ACHN (cell line): ENCODE measurements around the gene ARL17A.
"Not testable (repeated sequence)": the region's sequence is repeated elsewhere in the genome, so short reads cannot be mapped to it uniquely, and the experiment has no call there.

Source experiments
- DNase-seq: peaks from one replicate; pipeline ENCODE4 v3.0.0-alpha.2; 2015
- in situ Hi-C: cut with HindIII; loops from 2 replicates; pipeline ENCODE4 v1.10.0; 2017; ENCODE audit warnings: low sequenced_read_pairs, low pct_ligation_motif_present, low pct_unique_long_range_greater_than_20kb

Gene ARL17A

DNA sequence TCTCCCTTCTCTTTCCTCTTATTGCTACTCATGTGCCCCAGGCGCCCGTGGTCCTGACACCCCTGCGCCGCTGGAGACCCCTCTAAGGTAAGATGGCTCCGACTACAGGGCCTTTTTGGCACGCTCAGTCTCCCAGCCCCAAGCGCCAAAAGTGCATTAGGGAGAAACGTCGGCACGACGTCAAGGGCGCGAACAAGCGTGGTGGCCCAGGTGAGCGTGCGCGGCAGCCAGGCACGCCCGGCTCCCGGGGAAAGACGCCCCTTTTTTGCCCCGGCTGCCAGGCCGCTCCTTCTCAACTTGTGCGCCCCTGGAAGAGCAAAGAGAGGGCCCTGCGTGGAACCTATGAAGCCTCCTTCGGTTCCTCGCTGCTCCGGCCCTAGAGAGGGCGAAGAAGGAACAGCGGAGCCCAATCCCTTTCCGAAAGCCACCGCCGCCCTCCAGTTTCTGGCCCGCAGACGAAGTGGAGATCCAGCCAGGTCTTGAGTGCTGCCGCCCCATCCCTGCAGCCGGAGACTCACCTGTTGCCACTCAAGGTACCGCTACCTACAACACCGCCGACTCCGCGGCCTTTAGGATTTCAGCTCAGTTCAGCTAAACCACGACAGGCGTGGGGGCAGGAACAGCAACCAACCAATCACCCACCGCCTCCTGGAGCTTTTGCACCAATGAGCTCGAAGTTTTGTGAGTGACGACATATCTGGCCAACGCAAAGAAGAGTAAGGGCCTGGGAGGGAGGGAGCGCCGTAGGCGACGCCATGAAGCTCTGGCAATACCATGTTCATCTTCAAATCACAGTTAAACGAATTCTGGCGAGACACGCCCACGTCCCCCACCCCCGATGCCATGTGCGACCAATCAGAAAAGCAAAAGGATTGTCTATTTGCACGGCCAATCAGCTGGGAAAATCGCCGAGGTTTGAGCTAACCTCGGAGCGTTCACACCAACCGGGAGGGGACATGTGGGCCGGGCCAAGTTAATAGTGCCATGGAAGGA is at the start of gene ARL17A:
ARL17A (minus strand) TSS at position 609 of the 993 bp plus-strand sequence. CDS start 3,369 bp downstream, outside the sequence.
- DNase-seq, in situ Hi-C loops: not testable (repeated sequence)

DNA sequence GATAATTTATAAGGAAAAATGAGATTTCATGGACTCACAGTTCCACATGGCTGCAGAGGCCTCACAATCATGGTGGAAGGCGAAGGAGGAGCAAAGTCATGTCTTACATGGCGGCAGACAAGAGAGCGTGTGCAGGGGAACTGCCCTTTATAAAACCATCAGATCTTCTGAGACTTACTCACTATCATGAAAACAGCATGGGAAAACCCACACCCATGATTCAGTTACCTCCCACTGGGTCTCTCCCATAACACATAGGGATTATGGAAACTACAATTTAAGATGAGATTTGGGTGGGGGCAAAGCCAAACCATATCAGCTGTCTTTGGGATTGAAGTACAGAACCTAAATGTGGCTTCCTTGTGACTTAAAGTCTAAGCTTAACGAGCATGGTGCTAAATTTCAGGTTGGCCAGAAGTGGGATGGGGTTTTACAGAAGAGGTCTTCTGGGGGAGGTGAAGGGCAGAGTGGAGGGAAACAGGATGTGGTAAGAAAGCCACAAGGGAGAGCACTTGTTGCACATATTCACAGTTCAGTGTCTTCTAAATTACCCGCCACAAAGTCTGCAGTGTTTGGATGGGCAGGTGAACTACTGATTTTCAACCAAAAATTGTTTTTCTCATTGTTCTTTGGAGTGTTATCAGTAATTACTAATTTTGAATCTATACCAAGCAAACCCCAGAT is 49.4 kb upstream of the ARL17A start:
- DNase-seq: not testable (repeated sequence)

DNA sequence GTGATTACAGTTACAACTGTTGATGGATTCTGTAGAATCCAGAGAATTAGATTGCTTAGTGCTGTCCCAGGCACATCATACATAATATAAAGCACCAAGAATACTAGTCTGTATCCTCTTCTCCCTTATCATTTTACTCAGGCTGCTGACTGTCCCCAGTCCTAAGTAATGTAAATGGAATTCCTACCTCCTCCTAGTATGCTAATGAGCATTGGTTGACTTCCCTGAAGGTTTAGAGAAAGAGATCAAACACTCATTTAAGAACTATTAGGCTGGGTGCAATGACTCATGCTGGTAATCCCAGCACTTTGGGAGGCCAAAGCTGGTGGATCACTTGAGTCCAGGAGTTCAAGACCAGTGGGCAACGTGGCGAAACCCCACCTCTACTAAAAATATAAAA is 48.0 kb upstream of the ARL17A start:
- in situ Hi-C loops, DNase-seq: not testable (repeated sequence)

More for the DNA sequence above, 49.4 kb upstream of the ARL17A start:
- in situ Hi-C loops: not testable (repeated sequence)

DNA sequence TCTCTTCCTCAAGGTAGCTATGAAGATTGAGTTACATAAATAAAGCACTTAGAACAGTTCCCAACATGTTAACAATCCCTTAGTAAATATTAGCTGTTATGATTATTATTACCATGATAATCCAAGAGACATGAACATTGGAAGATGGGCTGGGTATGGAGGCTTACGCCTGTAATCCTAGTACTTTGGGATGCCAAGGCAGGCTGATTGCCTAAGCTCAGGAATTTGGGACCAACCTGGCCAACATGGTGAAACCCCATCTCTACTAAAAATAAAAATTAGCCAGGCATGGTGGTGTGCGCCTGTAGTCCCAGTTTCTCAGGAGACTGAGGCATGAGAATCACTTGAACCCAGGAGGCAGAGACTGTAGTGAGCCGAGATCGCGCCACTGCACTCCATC is 45.2 kb upstream of the ARL17A start:
- DNase-seq, in situ Hi-C loops: not testable (repeated sequence)

DNA sequence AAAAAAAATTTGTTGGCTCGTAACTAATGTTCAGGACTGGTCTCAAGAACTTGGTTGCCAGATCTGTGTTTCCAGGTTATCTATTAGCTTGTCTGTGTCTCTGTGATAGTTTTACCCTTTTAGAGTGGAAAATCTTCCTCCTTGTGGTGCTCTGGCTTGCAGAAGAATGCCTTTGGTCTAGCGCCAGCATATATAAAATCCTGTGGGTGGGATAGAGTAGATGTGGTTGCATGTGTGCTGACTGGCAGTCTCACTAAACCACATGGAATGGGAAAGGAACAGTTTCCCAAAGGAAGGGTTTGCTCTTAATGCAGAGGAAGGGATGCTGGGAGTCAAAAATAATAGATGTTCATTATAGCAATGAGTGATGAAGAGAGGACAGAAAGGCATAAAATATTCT is 44.3 kb upstream of the ARL17A start:
- DNase-seq, in situ Hi-C loops: not testable (repeated sequence)

DNA sequence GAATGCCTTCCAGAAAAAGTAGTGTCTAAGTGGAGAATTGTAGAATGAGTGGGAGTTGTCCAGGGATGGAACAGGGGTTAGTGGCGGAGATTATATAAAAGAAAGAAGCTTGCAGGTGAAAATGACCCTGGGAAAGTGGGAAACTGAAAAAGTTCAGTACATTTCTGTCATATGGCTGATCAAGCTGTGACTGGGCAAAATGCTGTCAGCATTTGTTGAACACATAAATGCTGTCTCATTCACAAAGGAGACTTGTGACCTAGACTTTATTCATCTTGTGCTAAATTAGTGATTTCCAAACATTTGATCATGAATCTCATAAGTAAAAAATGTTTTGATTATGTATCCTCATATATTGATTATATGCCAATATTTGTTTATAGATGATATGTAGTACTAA is 39.5 kb upstream of the ARL17A start:
- DNase-seq, in situ Hi-C loops: not testable (repeated sequence)

DNA sequence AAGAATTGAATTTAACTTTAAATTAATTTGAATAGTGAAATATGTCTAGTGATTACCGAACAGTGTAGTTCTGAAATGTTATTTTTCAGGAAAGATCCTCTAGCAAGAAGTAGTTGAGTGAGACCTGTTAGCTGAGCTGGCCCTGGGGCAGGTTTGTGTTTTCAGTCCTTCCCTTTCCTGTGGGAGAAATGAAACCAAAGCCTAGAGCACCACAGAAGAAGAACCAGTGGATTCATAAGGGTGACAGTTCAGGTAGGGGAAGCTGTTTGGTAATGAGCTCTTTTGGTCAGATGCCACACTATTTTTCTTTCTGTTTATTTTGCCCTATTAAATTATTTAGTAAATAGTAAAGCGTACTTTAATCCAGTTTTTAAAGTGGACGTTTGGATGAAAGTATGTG is 37.6 kb upstream of the ARL17A start:
- in situ Hi-C loops, DNase-seq: not testable (repeated sequence)

DNA sequence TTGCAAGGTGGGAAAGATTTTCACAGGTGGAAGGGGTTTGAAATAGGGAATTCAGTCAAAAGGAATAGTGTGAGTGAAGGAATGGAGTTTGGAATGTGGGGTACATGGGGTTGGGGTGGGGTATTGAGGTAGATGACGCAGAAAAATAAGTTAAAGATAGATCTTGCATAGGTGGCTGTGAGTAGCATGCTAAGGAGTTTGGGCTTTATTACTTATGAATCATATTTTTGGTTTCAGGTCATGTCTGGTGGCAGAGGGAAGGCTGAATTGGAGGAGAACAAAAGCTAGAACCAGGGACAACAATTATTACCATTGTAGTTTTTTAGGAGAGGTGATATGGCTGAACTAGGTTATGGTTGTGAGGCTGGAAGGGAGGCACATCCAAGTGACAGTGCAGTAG is 34.4 kb upstream of the ARL17A start:
- in situ Hi-C loops: not testable (repeated sequence)

DNA sequence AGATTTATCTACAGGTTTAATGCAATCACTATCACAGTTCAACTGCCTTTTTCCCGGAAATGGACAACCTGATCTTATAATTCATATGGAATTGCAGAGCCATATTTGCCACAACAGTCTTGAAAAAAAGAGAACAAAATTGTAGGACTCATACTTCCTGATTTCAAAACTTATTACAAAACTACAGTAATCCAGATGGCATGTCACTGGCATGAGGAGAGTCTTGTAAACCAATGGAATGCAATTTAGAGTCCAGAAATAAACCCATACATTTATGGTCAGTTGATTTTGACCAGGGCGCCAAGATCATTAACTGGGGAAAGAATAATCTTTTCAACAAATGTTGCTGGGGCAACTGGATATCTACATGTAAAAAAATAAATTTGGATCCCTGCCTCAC is 31.8 kb upstream of the ARL17A start:
- DNase-seq, in situ Hi-C loops: not testable (repeated sequence)

More for the DNA sequence above, 34.4 kb upstream of the ARL17A start:
- DNase-seq: not testable (repeated sequence)

DNA sequence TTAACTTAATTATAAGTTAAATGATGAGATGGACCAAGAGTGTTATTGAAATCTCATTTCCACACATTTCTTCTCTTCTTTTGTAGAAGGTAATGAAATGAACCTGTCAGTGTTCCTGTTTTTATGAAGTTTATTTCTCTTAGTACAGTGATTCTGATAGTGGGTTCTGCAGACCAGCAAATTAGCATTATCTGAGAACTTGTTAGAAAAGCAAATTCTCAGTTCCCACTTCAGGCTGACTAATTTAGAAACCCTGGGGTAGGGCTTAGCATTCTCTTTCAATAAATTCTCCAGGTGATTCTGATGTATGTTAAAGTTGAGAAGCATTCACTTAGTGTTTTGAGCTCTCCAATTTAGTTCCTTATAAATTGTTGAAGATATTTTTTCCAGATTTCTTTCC is 23.6 kb upstream of the ARL17A start:
- DNase-seq, in situ Hi-C loops: not testable (repeated sequence)

DNA sequence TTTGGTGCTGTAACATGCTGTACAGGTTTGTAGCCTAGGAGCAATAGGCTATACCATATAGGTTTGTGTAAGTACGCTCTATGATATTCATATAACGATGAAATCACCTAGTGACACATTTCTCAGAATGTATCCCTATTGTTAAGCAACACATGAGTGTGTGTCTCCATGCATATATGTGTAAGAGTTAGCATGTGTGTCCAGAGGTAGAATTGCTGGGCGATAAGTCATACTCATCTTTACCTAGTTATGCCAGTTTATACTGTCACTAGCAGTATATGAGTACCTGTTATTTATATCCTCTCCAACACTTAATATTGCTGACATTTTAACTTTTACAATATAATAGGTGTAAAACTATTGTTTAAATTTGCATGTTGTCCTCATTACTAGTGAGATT is 21.3 kb upstream of the ARL17A start:
- in situ Hi-C loops, DNase-seq: not testable (repeated sequence)

DNA sequence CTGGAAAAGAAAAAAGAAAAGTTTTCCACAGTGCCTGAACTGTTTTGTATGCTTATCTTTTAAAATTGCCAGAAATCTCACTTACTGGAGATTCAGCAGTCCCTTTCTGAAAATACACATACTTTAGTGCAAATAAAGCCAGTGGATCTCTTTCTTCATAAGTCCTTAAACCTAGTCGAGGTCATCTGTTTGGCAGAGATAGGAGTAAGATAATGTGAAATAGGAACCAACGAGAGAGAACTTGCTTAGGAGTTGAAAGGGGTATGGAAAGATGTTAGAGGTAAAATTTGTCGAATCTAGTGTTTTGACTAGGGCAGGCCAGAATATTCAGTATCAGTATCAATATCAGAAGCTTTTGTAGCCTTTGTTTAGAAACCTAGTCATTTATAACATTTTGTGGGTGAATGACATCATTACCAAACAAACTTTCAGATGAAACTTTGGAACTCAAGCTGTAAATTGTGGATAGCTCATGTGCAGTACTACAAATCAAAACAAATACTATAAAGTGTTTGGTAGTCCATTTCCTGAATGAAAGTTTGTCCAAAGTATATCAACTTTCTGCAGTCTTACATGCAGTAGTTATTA is 18.9 kb upstream of the ARL17A start:
- in situ Hi-C loops: not testable (repeated sequence)

DNA sequence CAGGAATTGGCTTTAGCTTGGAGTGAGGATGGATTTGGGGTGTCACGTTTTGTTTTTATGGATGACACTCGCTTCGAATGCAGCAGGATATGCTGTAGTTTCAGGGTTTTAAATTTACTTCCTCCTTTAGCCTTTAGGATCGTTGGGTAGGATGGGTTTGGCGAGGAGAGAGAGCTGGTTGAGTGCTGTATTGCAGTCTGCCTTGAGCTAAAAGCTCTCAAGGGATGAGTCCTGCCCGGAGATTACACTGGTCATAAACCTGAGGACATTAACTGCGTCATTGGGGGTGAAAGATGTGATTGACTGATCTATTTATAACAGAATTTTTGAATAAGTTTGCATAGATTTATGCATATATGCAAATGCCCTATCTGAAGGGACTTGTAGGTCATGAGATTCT is 11.8 kb upstream of the ARL17A start:
- in situ Hi-C loops: not testable (repeated sequence)

More for the DNA sequence above, 18.9 kb upstream of the ARL17A start:
- not testable (repeated sequence) for DNase-seq

DNA sequence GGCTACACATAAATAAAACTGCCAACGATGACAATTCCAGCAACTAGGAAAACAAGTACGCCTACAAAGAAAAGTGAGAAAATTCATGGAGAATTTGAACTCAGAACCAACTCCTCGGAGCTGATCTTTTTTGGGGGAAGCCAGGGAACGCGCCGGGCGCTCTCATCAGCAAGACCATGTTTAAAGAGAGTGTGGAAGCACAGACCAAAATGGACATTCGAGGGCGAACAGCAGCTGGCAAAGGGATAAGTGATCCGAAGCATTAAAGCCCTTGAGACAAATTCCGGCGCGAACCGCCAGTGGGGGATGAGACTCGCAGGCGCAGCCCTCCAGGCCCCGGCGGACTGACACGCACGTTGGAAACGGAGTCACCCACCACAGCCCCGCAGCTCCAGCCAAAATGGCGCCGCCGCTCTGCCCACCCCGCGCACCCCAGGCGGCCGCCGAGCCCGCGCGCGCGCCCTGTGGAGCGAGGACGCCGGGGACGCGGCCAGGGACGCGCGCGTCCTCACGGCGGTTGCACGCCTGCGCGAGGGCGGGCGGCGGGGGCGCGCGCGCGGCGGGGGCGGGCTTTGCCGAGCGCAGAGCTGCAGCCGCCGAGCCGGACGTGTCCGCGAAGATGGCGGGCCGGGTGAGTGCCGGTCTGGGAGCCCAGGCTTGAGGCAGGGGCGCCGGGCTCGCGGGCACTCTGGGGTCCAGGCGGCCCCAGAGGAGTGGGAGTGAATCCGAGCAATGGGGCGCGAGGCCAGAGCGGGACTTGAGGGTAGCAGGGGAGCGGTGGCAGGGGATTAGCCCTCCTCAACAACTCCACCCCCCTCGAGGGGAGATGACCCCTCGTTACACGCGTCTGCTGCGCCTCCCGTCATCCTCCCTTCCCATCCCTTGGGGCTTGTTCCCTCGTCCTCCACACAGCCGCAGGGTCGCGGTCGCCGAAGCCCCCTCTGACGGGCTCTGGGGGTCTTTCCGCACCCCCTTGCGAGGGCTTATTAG is 11.0 kb upstream of the ARL17A start, which contains the start of gene NSF:
NSF (plus strand) TSS at position 513 of the 990 bp plus-strand sequence; CDS start at position 620, 107 bp downstream.
- DNase-seq, in situ Hi-C loops: not testable (repeated sequence)

More for the DNA sequence above, 11.8 kb upstream of the ARL17A start:
- DNase-seq: not testable (repeated sequence)

DNA sequence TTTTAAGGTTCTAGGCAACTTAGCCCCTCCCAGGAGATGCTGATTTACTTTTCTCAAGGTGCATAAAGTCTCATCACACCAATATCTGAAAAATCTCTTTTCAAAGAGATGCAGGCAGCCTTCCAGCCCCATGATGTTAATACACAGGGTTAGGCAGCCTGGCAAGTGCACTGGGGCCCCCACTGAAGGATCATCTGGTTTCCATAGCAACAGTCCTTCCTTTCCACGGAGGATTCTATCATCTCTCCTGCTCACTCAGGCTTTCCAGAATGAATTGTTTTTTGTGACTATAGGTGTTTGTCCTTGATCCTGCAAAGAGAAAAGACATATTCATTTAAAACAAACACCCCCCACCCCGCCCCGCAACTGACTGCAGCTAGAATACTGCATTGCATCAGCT is 6.0 kb upstream of the ARL17A start:
- in situ Hi-C loops, DNase-seq: not testable (repeated sequence)

DNA sequence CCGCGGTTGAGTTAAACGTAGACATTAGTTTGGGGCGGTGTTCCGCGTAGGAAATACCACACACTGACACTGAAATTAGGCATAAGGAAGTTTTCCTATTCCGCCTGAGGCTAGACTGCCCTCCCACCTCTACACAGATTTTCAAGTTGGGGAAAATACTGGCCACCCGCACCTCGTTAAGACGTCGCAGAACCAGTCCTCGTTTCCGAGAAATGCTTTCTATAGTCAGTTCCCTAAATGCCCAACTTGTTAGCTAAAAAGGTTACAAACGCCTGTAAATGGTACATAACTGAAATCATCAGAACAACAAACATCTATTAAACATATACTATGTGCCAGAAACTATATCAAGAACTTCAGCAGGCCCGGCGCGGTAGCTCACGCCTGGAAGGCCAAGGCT is 591 bp upstream of the ARL17A start:
- in situ Hi-C loops, DNase-seq: not testable (repeated sequence)

DNA sequence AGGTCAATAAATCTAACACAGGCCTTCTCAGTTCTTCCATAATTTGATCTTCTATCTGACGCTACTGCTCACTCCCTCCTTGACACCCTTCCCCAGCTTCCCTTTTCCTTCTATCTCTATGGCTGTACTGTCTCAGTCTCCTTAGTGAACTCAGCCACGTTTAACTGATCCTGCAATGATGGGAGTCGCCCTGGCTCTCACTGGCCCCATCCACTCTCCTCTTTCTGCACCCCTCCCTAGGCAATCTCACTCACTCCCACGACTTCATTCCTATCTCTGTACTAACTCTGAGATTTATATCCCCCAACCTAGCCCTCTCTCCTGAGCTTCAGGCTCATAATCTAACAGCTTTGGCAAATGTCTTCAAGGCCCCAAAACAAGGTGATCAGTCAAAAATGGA is 7.7 kb downstream of the ARL17A start:
- DNase-seq, in situ Hi-C loops: not testable (repeated sequence)
